Muscle layer of duodenum (tissue), 2 donors: ENCODE data around the gene ASB15.

Source experiments
- H3K27ac ChIP-seq: one replicate; pipeline ENCODE4 v1.7.0; 2013; ENCODE audit warnings: mild to moderate bottlenecking, low read length
- H3K27me3 ChIP-seq: one replicate; pipeline ENCODE4 v1.7.0; 2013; ENCODE audit warnings: low read depth, mild to moderate bottlenecking, control low read depth, low read length
- H3K36me3 ChIP-seq, 2 donors: one replicate each; pipeline ENCODE4 v1.7.0; 2013; ENCODE audit warnings: low read length in 2 of 2, control low read depth in 1 of 2, mild to moderate bottlenecking in 1 of 2; ENCODE audit not compliant: insufficient read depth in 2 of 2, control insufficient read depth in 1 of 2
- H3K4me1 ChIP-seq, 2 donors: one replicate each; pipeline ENCODE4 v1.7.0; 2013; ENCODE audit warnings: low read length in 2 of 2, mild to moderate bottlenecking in 2 of 2, control low read depth in 1 of 2, moderate library complexity in 1 of 2; ENCODE audit not compliant: insufficient read depth in 2 of 2, control insufficient read depth in 1 of 2
- H3K4me3 ChIP-seq, 2 donors: one replicate each; pipeline ENCODE4 v1.7.0; 2013; ENCODE audit warnings: low read length in 2 of 2, low read depth in 1 of 2, mild to moderate bottlenecking in 1 of 2
- H3K9me3 ChIP-seq, 2 donors: one replicate each; pipeline ENCODE4 v1.7.0; 2013; ENCODE audit warnings: low read length in 2 of 2, control low read depth in 1 of 2, mild to moderate bottlenecking in 1 of 2; ENCODE audit not compliant: control insufficient read depth in 1 of 2
- donor health status: healthy.

ASB15 gene

DNA sequence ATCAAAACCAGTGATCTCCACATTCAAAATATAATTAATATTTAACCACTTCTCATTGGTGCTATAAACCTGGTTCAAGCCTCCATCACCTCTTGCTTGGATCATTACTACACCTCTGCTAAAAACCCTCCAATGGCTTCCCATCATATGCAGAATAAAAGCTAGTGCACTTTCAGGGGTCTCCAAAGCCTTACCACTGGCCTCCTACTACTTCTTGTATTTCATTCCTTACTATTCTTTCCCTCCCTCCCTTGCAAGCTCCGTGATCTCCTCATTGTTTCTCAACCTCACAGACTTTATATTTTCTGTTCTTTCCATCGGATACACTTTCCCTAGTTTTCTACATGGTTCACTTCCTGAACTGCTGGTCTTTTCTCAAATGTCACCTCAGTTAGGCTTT, 85.5 kb downstream of the ASB15 start:
- no peaks in the 10 kb centered on the region for H3K9me3 ChIP-seq
- no peaks in the 10 kb centered on the region for H3K4me1 ChIP-seq
- no peak overlapping the region for H3K27ac ChIP-seq
- H3K36me3 ChIP-seq: peaks cover 18 to 24% of the 10 kb centered on the region in 2 donors
- H3K27me3 ChIP-seq: no peaks in the 10 kb centered on the region
- no peak overlapping the region for H3K4me3 ChIP-seq

- H3K36me3 ChIP-seq: peaks cover 22 to 24% of the 10 kb centered on the region in 2 donors
- H3K27ac ChIP-seq: no peak overlapping the region
- H3K4me3 ChIP-seq: no peak overlapping the region
- H3K9me3 ChIP-seq: no peaks in the 10 kb centered on the region
- no peaks in the 10 kb centered on the region for H3K4me1 ChIP-seq
- H3K27me3 ChIP-seq: no peaks in the 10 kb centered on the region
Measured at GRCh38 chr7:123687727-123688126, 86.1 kb downstream of the ASB15 start.
